Glutamatergic neuron (in vitro differentiated cells): ENCODE results near the gene TUSC2. TPM values are rescaled to one million over a fixed set of nuclear protein-coding genes. Genes with fewer than 3 reads are reported as not detected.

Experiments
- DNase-seq: peaks from one replicate; pipeline ENCODE4 v3.0.0; 2022
- H3K27ac Mint-ChIP-seq: one replicate; pipeline ENCODE4 v1.8.0; 2020; ENCODE audit warnings: mild to moderate bottlenecking, mixed read lengths, inconsistent platforms; ENCODE audit not compliant: unreplicated experiment
- H3K27me3 Mint-ChIP-seq: one replicate; pipeline ENCODE4 v1.8.0; 2020; ENCODE audit warnings: mild to moderate bottlenecking, moderate library complexity, mixed read lengths, inconsistent platforms; ENCODE audit not compliant: unreplicated experiment
- H3K36me3 Mint-ChIP-seq: one replicate; pipeline ENCODE4 v1.8.0; 2020; ENCODE audit warnings: mild to moderate bottlenecking, mixed read lengths, inconsistent platforms; ENCODE audit not compliant: unreplicated experiment
- H3K4me1 Mint-ChIP-seq: one replicate; pipeline ENCODE4 v1.8.0; 2020; ENCODE audit warnings: mild to moderate bottlenecking, low read depth, mixed read lengths, inconsistent platforms; ENCODE audit not compliant: unreplicated experiment
- H3K4me3 Mint-ChIP-seq: one replicate; pipeline ENCODE4 v1.8.0; 2020; ENCODE audit warnings: mild to moderate bottlenecking, mixed read lengths, inconsistent platforms; ENCODE audit not compliant: unreplicated experiment
- H3K9me3 Mint-ChIP-seq: one replicate; pipeline ENCODE4 v1.8.0; 2020; ENCODE audit warnings: mild to moderate bottlenecking, moderate library complexity, mixed read lengths, inconsistent platforms; ENCODE audit not compliant: unreplicated experiment
- total RNA-seq: library from RNA; stranded (reverse); fragmentation: NEBNext Ultra II Directional; extraction: Animal tissue kit (Norgen Biotek cat#: 25700); gene quantifications from one replicate; pipeline ENCODE4 v1.2.1, GENCODE V29; 2021; ENCODE audit not compliant: unreplicated experiment
- TF ChIP-seq, protein P1 (sequence below): fragments of 200-600 bp; sonication (generic); IDR thresholded peaks from one replicate; pipeline ENCODE4 v1.5.0; 2021; ENCODE audit not compliant: partially characterized antibody, unreplicated experiment

TUSC2 gene
- total RNA-seq, 1 donor from 2014 or later = 30.8 TPM

- no peak for DNase-seq
- Mint-ChIP-seq H3K9me3 (peaks cover 9% of the 10 kb centered on the region), H3K27me3 (peaks cover 4% of the 10 kb centered on the region), H3K27ac (peak overlapping the region; percentile 75), H3K4me3 (peak overlapping the region; percentile 94), H3K36me3 (no peaks in the 10 kb centered on the region), H3K4me1 (peaks cover 14% of the 10 kb centered on the region)
- TF ChIP-seq, protein P1, sequence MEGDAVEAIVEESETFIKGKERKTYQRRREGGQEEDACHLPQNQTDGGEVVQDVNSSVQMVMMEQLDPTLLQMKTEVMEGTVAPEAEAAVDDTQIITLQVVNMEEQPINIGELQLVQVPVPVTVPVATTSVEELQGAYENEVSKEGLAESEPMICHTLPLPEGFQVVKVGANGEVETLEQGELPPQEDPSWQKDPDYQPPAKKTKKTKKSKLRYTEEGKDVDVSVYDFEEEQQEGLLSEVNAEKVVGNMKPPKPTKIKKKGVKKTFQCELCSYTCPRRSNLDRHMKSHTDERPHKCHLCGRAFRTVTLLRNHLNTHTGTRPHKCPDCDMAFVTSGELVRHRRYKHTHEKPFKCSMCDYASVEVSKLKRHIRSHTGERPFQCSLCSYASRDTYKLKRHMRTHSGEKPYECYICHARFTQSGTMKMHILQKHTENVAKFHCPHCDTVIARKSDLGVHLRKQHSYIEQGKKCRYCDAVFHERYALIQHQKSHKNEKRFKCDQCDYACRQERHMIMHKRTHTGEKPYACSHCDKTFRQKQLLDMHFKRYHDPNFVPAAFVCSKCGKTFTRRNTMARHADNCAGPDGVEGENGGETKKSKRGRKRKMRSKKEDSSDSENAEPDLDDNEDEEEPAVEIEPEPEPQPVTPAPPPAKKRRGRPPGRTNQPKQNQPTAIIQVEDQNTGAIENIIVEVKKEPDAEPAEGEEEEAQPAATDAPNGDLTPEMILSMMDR = no peak
Measured at GRCh38 chr3:50358355-50358910, 30.4 kb upstream of the TUSC2 start.

DNA sequence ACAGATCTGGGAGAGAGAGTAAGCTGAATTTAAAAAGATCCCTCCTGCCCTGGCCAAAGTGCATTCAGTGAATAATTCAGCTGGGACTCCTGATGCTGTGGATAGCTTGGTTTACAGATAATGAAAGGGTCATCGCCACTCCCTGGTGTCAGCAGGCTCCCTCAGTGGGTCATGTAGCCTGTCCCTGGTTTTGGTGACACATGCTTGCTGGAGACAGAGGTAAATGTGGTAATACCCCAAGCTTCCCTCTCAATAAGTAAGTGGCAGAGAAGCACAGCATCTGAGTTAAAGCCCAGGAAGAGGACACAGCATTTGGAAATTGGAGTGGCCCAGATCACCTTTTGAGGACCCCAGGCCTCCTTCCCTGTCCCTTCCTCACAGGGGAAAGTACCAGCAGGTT lies 29.5 kb upstream of the TUSC2 start:
- Mint-ChIP-seq H3K27me3 (peaks cover 2% of the 10 kb centered on the region), H3K4me1 (peaks cover 14% of the 10 kb centered on the region), H3K27ac (peak overlapping the region; percentile 48), H3K36me3 (no peaks in the 10 kb centered on the region), H3K4me3 (peak overlapping the region; percentile 94), H3K9me3 (peaks cover 8% of the 10 kb centered on the region)
- TF ChIP-seq, protein P1 = no peak
- no peak for DNase-seq

DNA sequence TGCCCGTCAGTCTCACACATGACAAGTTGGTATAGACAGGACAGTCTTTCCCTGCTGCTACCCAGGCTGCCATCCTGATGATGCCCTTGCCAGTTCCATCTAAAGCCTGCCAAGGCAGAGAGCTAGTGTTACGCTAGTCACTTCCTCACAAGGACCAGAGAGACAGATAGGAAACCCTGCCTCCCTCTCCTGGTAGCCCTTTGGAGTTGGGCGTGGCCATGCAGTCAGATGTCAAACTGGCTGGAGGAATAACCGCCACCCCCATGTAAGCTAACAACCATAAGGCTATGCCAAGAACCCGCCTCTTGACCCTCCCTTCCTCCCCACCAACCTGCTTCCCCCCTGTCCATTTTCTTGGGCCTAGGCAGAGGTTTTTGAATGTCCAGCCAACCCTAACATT lies 28.5 kb upstream of the TUSC2 start:
- no peak overlapping the region for H3K27ac Mint-ChIP-seq
- peak overlapping the region; percentile 94 for H3K4me3 Mint-ChIP-seq

GRCh38 chr3:50355829-50356552 lies 28.0 kb upstream of the TUSC2 start:
- TF ChIP-seq, protein P1 = no peak
- H3K27me3 Mint-ChIP-seq = peaks cover 2% of the 10 kb centered on the region
- no peak for DNase-seq
- H3K9me3 Mint-ChIP-seq = peaks cover 5% of the 10 kb centered on the region
- peaks cover 19% of the 10 kb centered on the region for H3K4me1 Mint-ChIP-seq
- no peak overlapping the region for H3K27ac Mint-ChIP-seq
- H3K36me3 Mint-ChIP-seq = no peaks in the 10 kb centered on the region
- H3K4me3 Mint-ChIP-seq = peak overlapping the region; percentile 94

More for the DNA sequence above, 28.5 kb upstream of the TUSC2 start:
- peaks cover 7% of the 10 kb centered on the region for H3K9me3 Mint-ChIP-seq
- peaks cover 2% of the 10 kb centered on the region for H3K27me3 Mint-ChIP-seq
- peaks cover 15% of the 10 kb centered on the region for H3K4me1 Mint-ChIP-seq
- DNase-seq = no peak
- TF ChIP-seq, protein P1 = no peak
- H3K36me3 Mint-ChIP-seq = no peaks in the 10 kb centered on the region

DNA sequence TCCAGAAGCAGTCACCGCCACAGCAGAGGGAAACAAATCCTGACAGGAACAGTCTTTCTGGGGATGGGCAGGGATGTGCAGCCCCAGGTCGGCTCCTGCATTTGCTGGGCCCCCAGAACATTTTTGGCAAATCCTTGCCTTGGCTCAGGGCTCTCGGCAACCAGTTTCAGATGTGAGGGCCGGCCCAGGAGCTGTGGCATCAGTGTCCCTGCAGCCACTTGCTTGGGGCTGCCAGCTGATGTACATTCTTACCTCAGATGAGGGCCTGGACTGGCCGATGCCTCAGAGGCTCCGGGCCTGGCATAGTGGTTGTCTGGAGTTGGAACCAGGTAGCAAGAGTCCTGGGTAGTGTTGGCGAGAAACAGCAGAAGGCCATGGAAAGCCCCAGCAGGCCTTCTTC lies 26.8 kb upstream of the TUSC2 start:
- Mint-ChIP-seq H3K27ac (no peak overlapping the region), H3K9me3 (peaks cover 7% of the 10 kb centered on the region), H3K4me1 (peaks cover 20% of the 10 kb centered on the region), H3K4me3 (no peak overlapping the region), H3K36me3 (no peaks in the 10 kb centered on the region), H3K27me3 (peaks cover 2% of the 10 kb centered on the region)
- no peak for DNase-seq
- TF ChIP-seq, protein P1 = no peak
